ENCODE results near the gene NFRKB. TPM values are rescaled to one million over a fixed set of nuclear protein-coding genes. Genes with fewer than 3 reads are reported as not detected.

NFRKB gene
- total RNA-seq, 1 experiment from 2014 or later: 27.4 TPM

GRCh38 chr11:129928923-129929692 is 33.7 kb upstream of the NFRKB start:
- RAD21 ChIA-PET (ENCODE audit: low non-redundant PET in 1 of 2, low total read pairs in 2 of 2, uncharacterized antibody in 2 of 2, unreplicated experiment in 2 of 2): no interaction called here
- Histone ChIP-seq H3K9ac (ENCODE audit: low read length) (no peak overlapping the region), H4K20me1 (ENCODE audit: insufficient read depth) (no peaks in the 10 kb centered on the region), H2AFZ (ENCODE audit: low read depth, low read length, poor library complexity, severe bottlenecking) (no peak overlapping the region), H3K4me2 (ENCODE audit: low read length) (no peak overlapping the region), H3K27ac (ENCODE audit: low read depth, low read length) (no peak overlapping the region), H3K9me2 (ENCODE audit: insufficient read depth) (no peaks in the 10 kb centered on the region), H3K27me3 (ENCODE audit: insufficient read depth, low read length) (no peaks in the 10 kb centered on the region), H3K36me3 (ENCODE audit: control insufficient read depth in 1 of 2, insufficient read depth in 2 of 2, low read length in 2 of 2) (no peaks in the 10 kb centered on the region), H3K79me2 (ENCODE audit: insufficient read depth, low read length) (no peaks in the 10 kb centered on the region), H3K4me1 (ENCODE audit: control insufficient read depth in 1 of 2, insufficient read depth in 2 of 2, low read length in 2 of 2) (peaks cover 0 to 10% of the 10 kb centered on the region in 2 experiments; a peak in 1 of 4 replicates), H3K4me3 (replicated peaks in 1 of 2; ENCODE audit: low read depth in 1 of 2, low read length in 2 of 2) (no peak overlapping the region), H3K9me3 (ENCODE audit: control insufficient read depth in 1 of 2, insufficient read depth in 1 of 2, low read depth in 1 of 2, low read length in 2 of 2) (no peaks in the 10 kb centered on the region)
- intact Hi-C loops (cut with micrococcal nuclease): no loop called here
- TF ChIP-seq FOSL1 (IDR thresholded peaks at IDR 0.05; ENCODE audit: low read depth): no peak
- TF ChIP-seq ATF3 (IDR thresholded peaks at IDR 0.05): no peak
- no peak for TF ChIP-seq EZH2phosphoT487 (IDR thresholded peaks at IDR 0.05; ENCODE audit: borderline replicate concordance)
- BruUV-seq (replicated peaks): no TSS peak
- POLR2A ChIA-PET: no interaction called here
- DNase-seq (ENCODE audit: low read depth, low spot score) (no peak), ATAC-seq (no peak)
- CTCF ChIA-PET: interaction anchor here (1.4 kb wide), 1 partner anchor 203 kb away, joined by 4 read pairs; no protein-coding TSS in a partner anchor

GRCh38 chr11:129922674-129923073 is 27.3 kb upstream of the NFRKB start:
- CTCF ChIA-PET: interaction anchor here (0.7 to 8.1 kb wide), 7 partner anchors 9 to 223 kb away, joined by 3 to 98 read pairs (median 4); partner anchors contain the start of gene NFRKB
- Histone ChIP-seq H3K27me3 (ENCODE audit: insufficient read depth, low read length) (no peaks in the 10 kb centered on the region), H3K9me2 (ENCODE audit: insufficient read depth) (no peaks in the 10 kb centered on the region), H3K4me2 (ENCODE audit: low read length) (no peak overlapping the region), H3K4me1 (ENCODE audit: control insufficient read depth in 1 of 2, insufficient read depth in 2 of 2, low read length in 2 of 2) (peaks cover 0 to 5% of the 10 kb centered on the region in 2 experiments; a peak in 1 of 4 replicates), H3K9me3 (ENCODE audit: control insufficient read depth in 1 of 2, insufficient read depth in 1 of 2, low read depth in 1 of 2, low read length in 2 of 2) (no peaks in the 10 kb centered on the region), H3K79me2 (ENCODE audit: insufficient read depth, low read length) (no peaks in the 10 kb centered on the region), H3K4me3 (replicated peaks in 1 of 2; ENCODE audit: low read depth in 1 of 2, low read length in 2 of 2) (no peak overlapping the region), H3K36me3 (ENCODE audit: control insufficient read depth in 1 of 2, insufficient read depth in 2 of 2, low read length in 2 of 2) (no peaks in the 10 kb centered on the region), H4K20me1 (ENCODE audit: insufficient read depth) (no peaks in the 10 kb centered on the region), H2AFZ (ENCODE audit: low read depth, low read length, poor library complexity, severe bottlenecking) (no peak overlapping the region), H3K27ac (ENCODE audit: low read depth, low read length) (no peak overlapping the region), H3K9ac (ENCODE audit: low read length) (no peak overlapping the region)
- TF ChIP-seq SRF (IDR thresholded peaks at IDR 0.05; ENCODE audit: low read depth): no peak
- no peak for TF ChIP-seq CBX3 (IDR thresholded peaks at IDR 0.05; ENCODE audit: low read depth)
- no peak for TF ChIP-seq CEBPB (IDR thresholded peaks at IDR 0.05; ENCODE audit: low read depth)
- no peak for TF ChIP-seq SIN3A (IDR thresholded peaks at IDR 0.05; ENCODE audit: low read depth)
- TF ChIP-seq POLR2AphosphoS5 (IDR thresholded peaks at IDR 0.05; ENCODE audit: low read depth, low read length): no peak
- no peak for TF ChIP-seq JUND (IDR thresholded peaks at IDR 0.05)
- peak in 1 of 3 experiments; percentile 15; a peak in 1 of 6 replicates for TF ChIP-seq CTCF (IDR thresholded peaks at IDR 0.05 in 2 of 3, conservative IDR thresholded peaks at IDR 0.05 in 1 of 3; ENCODE audit: borderline replicate concordance in 1 of 3, insufficient read depth in 1 of 3, low read depth in 2 of 3, low read length in 2 of 3)
- DNase-seq (ENCODE audit: low read depth, low spot score) (no peak), ATAC-seq (peak; percentile 68)
- RAD21 ChIA-PET (ENCODE audit: low non-redundant PET in 1 of 2, low total read pairs in 2 of 2, uncharacterized antibody in 2 of 2, unreplicated experiment in 2 of 2): interaction anchor here (0.6 to 1.6 kb wide), 6 partner anchors 12 to 224 kb away, joined by 3 to 10 read pairs (median 4); no protein-coding TSS in a partner anchor
- POLR2A ChIA-PET: interaction anchor here (0.6 kb wide), 1 partner anchor 80 kb away, joined by 4 read pairs; the partner anchor contains the start of gene PRDM10
- intact Hi-C loops (cut with micrococcal nuclease): loop anchor here (1.0 kb wide), 4 partner anchors 137 to 291 kb away; no protein-coding TSS in a partner anchor
- no TSS peak for BruUV-seq (replicated peaks)
